Prostate gland (tissue), 2 donors: ENCODE results near the gene TSEN15.

Source experiments
- CTCF ChIP-seq, 4 experiments: fragments of 200-600 bp in 2 of 4; fragments of 450-650 bp in 2 of 4; sonication (generic) in 2 of 4; IDR thresholded peaks; 1 replicate in 3 of 4; 2 replicates in 1 of 4; pipeline ENCODE4 v1.5.1; 2016 to 2019; ENCODE audit warnings: antibody characterized with exemption in 4 of 4, mild to moderate bottlenecking in 2 of 4, moderate library complexity in 2 of 4
- POLR2AphosphoS5 ChIP-seq: sonication (generic); formaldehyde crosslinking; IDR thresholded peaks from one replicate; pipeline ENCODE4 v1.6.1; 2017; ENCODE audit warnings: antibody characterized with exemption

DNA sequence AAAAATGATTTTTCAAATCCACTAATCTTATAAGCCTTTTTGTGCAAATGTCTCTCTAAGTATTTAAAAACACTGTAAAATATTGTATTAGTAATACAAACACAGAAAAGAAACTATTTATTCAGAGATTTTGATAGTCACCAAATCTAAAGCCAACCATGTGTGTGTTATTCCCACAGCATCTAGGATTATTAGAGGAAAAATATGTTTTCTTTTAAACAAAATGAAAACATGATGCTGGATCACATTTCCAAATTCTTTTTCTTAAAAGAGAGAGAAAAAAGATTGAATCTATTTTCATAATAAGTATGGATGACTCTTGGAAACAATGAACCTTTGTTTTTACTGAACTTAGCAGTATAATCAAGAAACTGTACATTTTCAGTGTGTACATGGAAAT lies 39.3 kb upstream of the TSEN15 start:
- TF ChIP-seq CTCF (IDR thresholded peaks at IDR 0.05) (no peak), POLR2AphosphoS5 (no peak)
